Loucy (cell line): ENCODE measurements around the gene BMI1.

ENCODE experiments used
- H2AFZ ChIP-seq: fragments of 200-600 bp; sonication (generic); 2 replicates; pipeline ENCODE4 v1.6.0; 2016; ENCODE audit warnings: antibody characterized with exemption, mild to moderate bottlenecking, low read length, moderate library complexity
- H3F3A ChIP-seq: fragments of 200-600 bp; 2 replicates; pipeline ENCODE4 v1.6.0; 2016; ENCODE audit warnings: antibody characterized with exemption, low read depth, mild to moderate bottlenecking
- H3K27me3 ChIP-seq: fragments of 200-600 bp; sonication (generic); 2 replicates; pipeline ENCODE4 v1.6.1; 2014; ENCODE audit warnings: low read length, mild to moderate bottlenecking; ENCODE audit not compliant: insufficient read depth, poor library complexity, severe bottlenecking
- H3K36me3 ChIP-seq: fragments of 200-600 bp; sonication (generic); 2 replicates; pipeline ENCODE4 v1.6.1; 2016; ENCODE audit warnings: low read length; ENCODE audit not compliant: insufficient read depth
- H3K4me1 ChIP-seq: fragments of 200-600 bp; sonication (generic); 2 replicates; pipeline ENCODE4 v1.5.1; 2014; ENCODE audit warnings: low read length, mild to moderate bottlenecking; ENCODE audit not compliant: insufficient read depth, poor library complexity, severe bottlenecking
- H3K4me2 ChIP-seq: fragments of 200-600 bp; sonication (generic); 2 replicates; pipeline ENCODE4 v1.6.0; 2014; ENCODE audit warnings: antibody characterized with exemption, low read length, low read depth, mild to moderate bottlenecking; ENCODE audit not compliant: poor library complexity, severe bottlenecking
- H3K4me3 ChIP-seq: fragments of 200-600 bp; sonication (generic); 2 replicates; pipeline ENCODE4 v1.5.1; 2014; ENCODE audit warnings: low read length, mild to moderate bottlenecking, mixed read lengths; ENCODE audit not compliant: poor library complexity, severe bottlenecking
- H3K79me2 ChIP-seq: fragments of 200-600 bp; sonication (generic); 2 replicates; pipeline ENCODE4 v1.6.1; 2014; ENCODE audit warnings: low read length; ENCODE audit not compliant: insufficient read depth
- H3K9ac ChIP-seq: fragments of 200-600 bp; sonication (generic); 2 replicates; pipeline ENCODE4 v1.6.0; 2014; ENCODE audit warnings: mild to moderate bottlenecking, low read depth, low read length, moderate library complexity; ENCODE audit not compliant: poor library complexity, severe bottlenecking
- H3K9me2 ChIP-seq: fragments of 200-600 bp; sonication (generic); replicated peaks from 2 replicates; pipeline ENCODE4 v1.6.1; 2016; ENCODE audit warnings: low read depth, low read length, mixed read lengths
- H3K9me3 ChIP-seq: fragments of 200-600 bp; sonication (generic); 2 replicates; pipeline ENCODE4 v1.6.1; 2014; ENCODE audit warnings: mild to moderate bottlenecking, antibody characterized with exemption, low read length, low read depth; ENCODE audit not compliant: insufficient read depth
- H4K20me1 ChIP-seq: fragments of 200-600 bp; sonication (generic); 2 replicates; pipeline ENCODE4 v1.6.0; 2014; ENCODE audit warnings: antibody characterized with exemption, low read length, mild to moderate bottlenecking; ENCODE audit not compliant: insufficient read depth, poor library complexity, severe bottlenecking
- EZH2phosphoT487 ChIP-seq: fragments of 200-600 bp; IDR thresholded peaks from 2 replicates; pipeline ENCODE4 v1.6.1; 2018; ENCODE audit warnings: antibody characterized with exemption, mild to moderate bottlenecking, moderate library complexity, borderline replicate concordance
- TF ChIP-seq, protein P1 (sequence below): fragments of 200-600 bp; sonication (generic); conservative IDR thresholded peaks from 2 replicates; pipeline ENCODE4 v1.5.1; 2014; ENCODE audit warnings: mild to moderate bottlenecking, antibody characterized with exemption, low read length

BMI1 gene

DNA sequence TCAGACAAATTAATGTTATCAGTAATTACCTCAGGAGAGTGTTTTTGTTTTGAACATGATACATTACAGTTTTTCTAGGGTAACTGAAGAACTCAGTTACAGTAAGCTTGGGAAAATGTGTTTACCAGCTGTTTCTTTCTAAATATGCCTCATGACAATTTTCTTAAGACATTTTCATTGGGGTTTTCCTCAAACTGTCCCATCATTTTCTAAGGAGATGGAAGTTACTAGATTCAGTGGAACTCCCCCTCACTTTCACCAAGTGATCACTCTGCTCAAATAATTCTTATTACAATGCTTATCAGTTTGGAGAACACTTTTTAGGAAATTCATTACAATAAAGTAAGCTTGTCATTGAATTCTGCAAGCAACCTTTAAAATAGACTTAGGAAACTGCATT is 18.0 kb downstream of the BMI1 start:
- Histone ChIP-seq H3K4me3 (peak overlapping the region; percentile 76), H3K4me1 (peaks cover 43% of the 10 kb centered on the region), H3K9me2 (no peaks in the 10 kb centered on the region), H3K4me2 (peak overlapping the region; percentile 75), H3F3A (no peaks in the 10 kb centered on the region), H2AFZ (0 out of 2 replicates have a peak overlapping the region, but pooled peaks have one; percentile 1), H3K9ac (peak overlapping the region; percentile 90), H3K79me2 (peaks cover 57% of the 10 kb centered on the region), H3K27me3 (no peaks in the 10 kb centered on the region), H4K20me1 (no peaks in the 10 kb centered on the region), H3K9me3 (no peaks in the 10 kb centered on the region), H3K36me3 (no peaks in the 10 kb centered on the region)
- TF ChIP-seq, protein P1, sequence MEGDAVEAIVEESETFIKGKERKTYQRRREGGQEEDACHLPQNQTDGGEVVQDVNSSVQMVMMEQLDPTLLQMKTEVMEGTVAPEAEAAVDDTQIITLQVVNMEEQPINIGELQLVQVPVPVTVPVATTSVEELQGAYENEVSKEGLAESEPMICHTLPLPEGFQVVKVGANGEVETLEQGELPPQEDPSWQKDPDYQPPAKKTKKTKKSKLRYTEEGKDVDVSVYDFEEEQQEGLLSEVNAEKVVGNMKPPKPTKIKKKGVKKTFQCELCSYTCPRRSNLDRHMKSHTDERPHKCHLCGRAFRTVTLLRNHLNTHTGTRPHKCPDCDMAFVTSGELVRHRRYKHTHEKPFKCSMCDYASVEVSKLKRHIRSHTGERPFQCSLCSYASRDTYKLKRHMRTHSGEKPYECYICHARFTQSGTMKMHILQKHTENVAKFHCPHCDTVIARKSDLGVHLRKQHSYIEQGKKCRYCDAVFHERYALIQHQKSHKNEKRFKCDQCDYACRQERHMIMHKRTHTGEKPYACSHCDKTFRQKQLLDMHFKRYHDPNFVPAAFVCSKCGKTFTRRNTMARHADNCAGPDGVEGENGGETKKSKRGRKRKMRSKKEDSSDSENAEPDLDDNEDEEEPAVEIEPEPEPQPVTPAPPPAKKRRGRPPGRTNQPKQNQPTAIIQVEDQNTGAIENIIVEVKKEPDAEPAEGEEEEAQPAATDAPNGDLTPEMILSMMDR = no peak
- no peak for TF ChIP-seq EZH2phosphoT487

DNA sequence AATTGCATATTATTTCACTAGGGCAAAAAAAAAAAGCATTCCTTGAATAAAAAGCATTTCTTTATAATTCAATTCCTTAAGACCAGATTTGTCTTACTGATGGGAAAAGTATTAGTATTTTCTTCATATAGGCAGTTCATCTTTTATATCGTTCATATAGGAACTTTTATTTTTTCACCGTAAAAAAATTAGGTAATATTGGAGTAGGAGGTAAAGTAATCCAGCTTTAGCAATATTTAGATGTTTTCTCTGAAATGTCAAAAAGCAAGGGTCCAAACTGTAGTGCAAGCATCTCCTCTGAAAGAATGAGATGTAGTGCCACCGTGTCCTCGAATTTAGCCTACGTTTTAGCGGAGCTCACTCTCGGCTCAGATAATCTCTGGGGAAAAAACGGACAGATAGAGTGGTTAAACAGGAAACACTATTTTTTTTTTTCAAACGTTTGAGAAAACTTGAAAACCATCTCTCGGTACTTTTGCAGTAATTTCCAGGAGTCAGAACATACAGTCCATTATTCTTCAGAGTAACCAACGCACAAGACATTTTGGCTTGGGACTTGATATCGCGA is 18.9 kb downstream of the BMI1 start:
- Histone ChIP-seq H3K36me3 (no peaks in the 10 kb centered on the region), H3K9ac (peak overlapping the region; percentile 90), H3F3A (peaks cover 3% of the 10 kb centered on the region; the same call in 1 of the 2 replicates), H3K9me2 (no peaks in the 10 kb centered on the region), H3K4me1 (peaks cover 49% of the 10 kb centered on the region), H3K9me3 (no peaks in the 10 kb centered on the region), H3K4me3 (peak overlapping the region; percentile 76), H2AFZ (no peak overlapping the region), H4K20me1 (no peaks in the 10 kb centered on the region), H3K27me3 (no peaks in the 10 kb centered on the region), H3K4me2 (peak overlapping the region; percentile 75), H3K79me2 (peaks cover 55% of the 10 kb centered on the region)
- TF ChIP-seq, protein P1 = no peak
- TF ChIP-seq EZH2phosphoT487 = no peak

DNA sequence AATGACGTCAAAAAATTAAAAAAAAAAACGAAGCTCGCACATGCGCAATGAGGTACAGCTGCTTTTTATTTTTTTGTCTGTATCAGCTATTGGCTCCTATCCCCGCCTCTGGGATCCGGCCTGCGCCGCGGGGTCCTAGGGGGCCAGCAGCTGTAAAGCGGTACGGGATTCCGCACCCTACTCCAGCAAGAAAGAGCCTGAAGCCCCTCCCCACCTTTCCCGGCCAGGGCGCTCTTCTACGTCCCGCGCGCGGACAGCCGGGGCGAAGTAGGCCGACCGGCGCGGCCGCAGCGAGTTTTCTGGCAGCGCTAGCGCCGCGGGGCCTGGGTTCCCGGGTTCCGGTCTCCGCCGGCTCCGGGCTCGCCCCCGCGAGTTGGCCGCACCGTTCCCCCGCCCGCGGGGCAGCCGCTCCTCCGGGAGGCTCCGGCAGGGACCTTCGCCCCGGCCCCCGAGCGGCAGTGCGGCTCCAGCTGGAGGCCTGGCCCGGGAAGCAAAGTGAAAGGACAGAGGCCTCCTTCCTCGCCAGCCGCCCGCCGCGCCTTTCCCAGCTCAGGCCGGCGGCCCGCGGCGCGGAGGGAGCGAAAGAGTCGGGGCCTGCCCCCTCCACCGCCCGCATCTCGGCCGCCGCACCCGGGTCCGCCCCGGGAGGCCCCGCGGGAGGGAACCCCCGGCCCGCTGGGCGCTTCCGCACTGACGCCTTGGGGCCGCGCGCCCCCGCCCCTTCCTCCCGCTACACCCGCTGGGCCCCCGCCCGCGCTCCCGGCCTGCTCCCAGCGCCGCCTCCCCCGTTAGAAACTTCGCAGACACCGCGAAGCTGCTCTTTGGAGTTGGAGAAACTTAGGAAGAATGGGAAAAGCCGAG is 19.7 kb downstream of the BMI1 start:
- Histone ChIP-seq H3K36me3 (no peaks in the 10 kb centered on the region), H3K4me2 (peak overlapping the region; percentile 75), H3K9me3 (no peaks in the 10 kb centered on the region), H3K79me2 (peaks cover 50% of the 10 kb centered on the region), H2AFZ (no peak overlapping the region), H3K4me3 (peak overlapping the region; percentile 76), H3K27me3 (no peaks in the 10 kb centered on the region), H3F3A (peaks cover 3% of the 10 kb centered on the region; the same call in 1 of the 2 replicates), H4K20me1 (no peaks in the 10 kb centered on the region), H3K9ac (peak overlapping the region; percentile 90), H3K9me2 (no peaks in the 10 kb centered on the region), H3K4me1 (peaks cover 50% of the 10 kb centered on the region)
- TF ChIP-seq, protein P1 = no peak
- no peak for TF ChIP-seq EZH2phosphoT487
